Activated CD4-positive, alpha-beta T cell treated with anti-CD3 and anti-CD28 coated beads for 48 hours (primary cell): ENCODE data around the gene MACROD2.

Experiments
- DNase-seq: peaks from one replicate; pipeline ENCODE4 v3.0.0-alpha.2; 2020

The MACROD2 gene

DNA sequence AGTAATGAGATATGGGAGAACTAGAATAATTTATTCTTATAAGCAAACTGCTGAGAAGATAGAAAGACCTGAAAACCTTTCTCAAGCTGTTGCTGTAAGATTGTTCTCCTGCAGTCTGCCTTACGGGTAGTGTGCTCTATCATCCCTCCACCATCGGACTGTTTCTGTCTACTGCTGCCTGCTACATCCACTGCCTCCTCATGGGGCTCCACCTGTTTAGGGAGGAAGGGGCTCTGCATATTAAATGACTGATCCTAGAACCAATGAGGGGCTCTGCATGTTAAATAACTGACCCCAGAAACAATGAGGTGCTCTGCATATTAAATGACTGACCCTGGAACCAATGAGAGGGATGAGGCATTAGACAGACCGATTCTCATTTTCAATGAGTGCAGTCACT, 1923.3 kb downstream of the MACROD2 start:
- DNase-seq, result no peak

DNA sequence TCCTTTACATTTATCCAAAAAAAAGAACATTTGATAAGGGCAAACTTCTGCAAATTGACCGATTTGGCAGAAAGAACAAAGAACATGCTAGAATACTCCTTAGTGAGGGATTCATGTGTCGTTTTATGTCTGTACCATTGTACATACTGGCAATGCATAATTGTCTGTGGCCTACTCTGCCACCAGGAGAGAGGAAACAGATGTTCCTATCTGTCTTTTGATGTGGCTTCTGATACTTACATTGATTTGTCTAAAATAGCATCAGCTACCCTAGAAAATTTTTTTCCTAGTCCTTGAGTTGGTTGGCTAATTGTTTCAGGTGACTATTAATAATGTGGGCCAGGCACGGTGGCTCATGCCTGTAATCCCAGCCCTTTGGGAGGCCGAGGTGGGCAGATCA, 1923.8 kb downstream of the MACROD2 start:
- no peak for DNase-seq

DNA sequence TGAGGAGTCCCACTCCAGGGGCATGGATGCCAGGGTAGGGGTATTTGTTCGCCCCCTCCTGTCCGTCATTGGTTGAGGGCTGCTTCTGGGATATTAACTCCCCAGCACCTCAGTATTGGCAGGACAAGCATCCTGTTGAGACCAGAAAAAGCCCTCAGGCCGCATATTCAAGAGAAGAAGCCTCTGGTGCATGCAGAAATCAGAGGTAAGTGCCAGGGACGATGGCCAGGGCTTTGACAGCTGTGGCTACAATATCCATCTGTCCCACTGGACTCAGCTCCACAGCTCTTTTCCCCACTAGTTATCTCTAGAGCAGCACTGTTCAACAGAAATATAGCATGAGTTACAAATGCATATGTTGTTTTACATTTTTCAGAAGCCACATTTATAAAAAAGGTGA, 1926.6 kb downstream of the MACROD2 start:
- no peak for DNase-seq

DNA sequence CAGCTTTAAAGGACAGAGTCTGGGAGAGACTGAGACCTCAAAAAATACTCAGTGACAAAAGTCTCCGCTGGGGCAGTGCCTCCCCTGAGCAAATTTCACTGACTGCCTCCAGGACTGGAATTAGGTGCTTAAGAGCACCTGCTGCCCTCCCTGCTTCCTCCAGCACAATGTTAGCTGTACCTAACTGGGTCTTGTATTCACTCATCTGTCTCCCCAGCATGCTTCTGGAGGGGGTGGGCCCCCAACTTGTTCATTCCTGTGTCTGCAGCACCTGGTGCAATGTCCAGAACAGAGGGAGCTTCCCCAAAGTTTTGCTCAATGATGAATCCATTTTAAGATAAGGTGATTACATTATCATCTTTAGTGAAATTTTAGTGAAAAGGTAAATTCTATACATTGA, 1927.2 kb downstream of the MACROD2 start:
- DNase-seq, result no peak

DNA sequence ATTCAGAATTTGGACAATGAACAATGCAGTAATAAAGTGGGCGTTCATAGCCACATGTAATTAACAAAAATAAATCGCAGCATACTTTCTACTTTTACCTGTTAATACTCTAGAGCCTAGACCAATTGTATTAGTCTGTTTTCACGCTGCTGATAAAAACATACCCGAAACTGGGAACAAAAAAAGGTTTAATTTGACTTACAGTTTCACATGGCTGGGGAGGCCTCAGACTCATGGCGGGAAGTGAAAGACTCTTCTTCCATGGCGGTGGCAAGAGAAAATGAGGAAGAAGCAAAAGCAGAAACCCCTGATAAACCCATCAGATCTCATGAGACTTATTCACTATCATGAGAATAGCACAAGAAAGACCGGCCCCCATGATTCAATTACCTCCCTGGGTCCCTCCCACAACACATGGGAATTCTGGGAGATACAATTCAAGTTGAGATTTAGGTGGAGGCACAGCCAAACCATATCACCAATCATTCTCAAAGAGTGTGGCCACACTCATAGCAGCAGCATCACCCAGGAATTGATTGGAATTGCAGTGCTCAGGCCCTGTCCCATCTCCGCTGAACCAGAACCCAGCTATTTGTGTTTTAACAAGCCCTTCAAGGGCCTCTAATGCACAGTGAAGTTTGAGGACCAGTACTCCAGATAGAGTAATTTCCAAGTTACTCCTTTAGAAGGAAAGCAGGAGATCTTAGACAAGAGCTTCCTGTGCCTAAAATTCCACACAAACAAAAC, 1927.9 kb downstream of the MACROD2 start:
- DNase-seq, result no peak

DNA sequence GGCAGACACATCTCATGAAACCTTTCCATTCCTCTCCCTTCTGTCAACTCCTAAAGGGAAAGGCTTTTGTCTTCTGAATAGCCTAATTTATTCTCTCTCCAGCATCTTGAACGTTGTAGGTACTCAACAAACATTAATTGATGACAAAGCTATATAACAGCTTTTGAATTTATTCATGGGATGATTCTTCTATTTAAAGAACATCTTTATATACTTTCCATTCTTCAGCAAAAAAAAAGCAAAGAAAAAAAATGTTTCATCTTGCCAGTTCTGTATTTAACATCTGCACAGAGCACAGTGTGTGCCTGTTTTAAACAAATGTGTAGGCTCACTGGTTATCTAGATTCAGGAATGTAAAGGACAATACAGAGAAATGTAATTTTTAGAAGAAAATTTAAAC, 1929.2 kb downstream of the MACROD2 start:
- no peak for DNase-seq

DNA sequence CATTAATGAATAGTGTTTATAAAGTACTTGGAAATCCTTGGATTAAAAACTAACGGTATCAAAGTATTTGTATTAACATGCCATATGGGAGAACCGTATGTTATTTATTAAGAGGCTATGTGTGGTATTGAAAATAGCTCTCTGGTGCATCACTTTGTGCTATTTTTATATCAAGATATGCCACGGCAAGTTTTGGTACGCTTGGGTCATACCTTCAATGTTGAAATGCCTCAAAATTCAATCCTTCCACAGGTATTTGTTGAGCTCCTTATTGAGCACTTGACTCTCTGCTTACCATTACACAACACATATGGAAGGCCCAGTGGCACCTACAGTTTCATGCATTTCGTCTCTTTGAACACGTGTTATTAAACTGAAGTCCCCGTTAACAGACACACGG, 1930.1 kb downstream of the MACROD2 start:
- DNase-seq, result no peak

DNA sequence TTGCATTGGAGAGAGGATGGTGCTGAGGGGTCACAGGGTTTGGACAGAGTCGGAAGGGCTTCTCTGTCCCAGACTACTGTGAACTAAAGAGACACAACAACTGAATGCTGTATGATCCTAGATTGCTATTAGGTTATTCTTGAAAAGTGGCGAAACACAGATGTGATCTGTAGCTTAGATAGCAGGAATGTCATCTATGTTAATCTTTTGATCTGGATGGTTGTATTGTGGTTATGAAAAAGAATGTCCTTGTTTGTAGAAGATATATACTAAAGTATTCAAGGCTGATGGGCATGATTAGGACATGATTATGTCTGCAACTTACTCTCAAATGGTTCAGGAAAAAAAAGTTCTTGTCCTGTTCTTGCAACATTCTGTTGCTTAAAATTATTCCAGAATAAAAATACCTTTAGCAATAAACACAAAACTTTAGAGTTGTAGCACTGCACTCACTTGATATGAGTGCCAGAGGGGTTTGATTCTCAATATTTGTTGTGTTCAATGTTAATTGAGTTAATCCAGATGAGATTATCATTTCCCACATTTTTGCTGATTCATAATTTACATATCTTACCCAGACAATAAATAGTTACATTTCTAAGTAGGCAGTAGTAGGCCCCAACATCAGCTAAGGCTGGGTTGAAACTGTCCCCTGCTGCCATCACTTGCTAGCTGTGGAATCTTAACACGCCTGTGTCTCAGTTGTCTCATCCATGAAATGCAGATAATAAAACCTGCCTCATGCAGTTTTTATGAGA, 1932.8 kb downstream of the MACROD2 start:
- DNase-seq, result no peak

DNA sequence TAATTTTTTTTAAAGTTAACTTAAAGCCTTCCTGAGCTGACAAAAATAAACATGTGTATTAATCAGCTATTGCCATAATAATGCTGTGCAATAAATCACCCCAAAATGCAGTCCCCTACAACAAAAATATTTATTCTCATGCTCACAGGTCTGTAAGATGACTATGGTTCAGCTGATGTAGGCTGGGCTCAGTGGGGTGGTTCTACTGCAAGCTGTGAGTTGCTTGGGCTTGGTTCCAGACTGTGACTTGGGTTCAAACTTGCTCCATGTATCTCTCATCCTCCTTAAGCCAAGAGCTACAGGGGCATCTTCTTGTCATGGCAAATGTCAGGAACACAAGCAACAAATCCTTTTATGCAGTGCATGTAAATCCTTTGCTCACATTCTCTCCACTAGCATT, 1933.6 kb downstream of the MACROD2 start:
- DNase-seq, result no peak

DNA sequence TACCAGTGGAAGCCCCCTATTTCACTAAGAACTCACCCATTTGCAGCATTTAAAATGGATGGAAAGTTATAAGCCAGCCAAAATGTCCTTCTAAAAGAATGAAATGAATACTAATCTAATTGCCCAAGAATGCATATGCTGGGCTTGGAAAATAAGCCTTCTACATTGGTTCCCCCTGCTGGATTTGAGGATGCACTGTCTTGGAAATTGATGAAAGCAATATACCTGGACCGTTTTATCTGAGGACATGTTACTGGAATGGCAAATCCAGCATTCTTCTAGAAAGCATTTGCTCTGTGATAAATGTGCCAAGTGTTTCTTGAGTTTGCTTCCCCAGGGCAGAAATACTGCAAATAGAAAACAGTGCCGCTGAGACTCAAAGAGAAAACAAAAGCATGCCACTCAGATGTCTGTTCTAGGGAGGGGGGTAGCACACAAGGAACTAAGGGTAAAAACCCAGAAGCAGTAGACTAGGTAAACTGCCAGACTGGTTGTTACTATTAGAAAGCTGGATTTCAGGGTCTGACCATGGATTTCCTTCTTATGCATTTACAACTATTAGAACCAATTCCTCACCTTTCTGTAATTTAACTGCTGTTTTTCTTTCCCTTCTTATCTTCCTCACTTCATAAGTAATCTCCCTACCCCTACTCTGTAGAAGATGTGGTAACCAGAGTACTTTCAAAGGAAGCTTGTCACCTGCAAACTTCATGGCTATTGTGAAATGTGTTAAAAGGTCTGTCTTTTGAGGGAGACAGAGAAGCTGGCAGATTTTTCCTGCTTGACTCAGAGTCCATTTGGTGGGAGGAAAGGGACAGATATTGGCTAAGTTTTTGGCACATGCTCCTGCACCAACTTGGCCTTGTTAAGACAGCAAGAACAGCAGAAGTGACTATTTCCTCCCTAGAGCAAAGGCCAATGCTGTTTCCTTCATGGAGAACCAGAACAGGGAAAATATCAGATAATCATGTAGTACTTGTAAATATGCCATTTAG, 1935.3 kb downstream of the MACROD2 start:
- no peak for DNase-seq

DNA sequence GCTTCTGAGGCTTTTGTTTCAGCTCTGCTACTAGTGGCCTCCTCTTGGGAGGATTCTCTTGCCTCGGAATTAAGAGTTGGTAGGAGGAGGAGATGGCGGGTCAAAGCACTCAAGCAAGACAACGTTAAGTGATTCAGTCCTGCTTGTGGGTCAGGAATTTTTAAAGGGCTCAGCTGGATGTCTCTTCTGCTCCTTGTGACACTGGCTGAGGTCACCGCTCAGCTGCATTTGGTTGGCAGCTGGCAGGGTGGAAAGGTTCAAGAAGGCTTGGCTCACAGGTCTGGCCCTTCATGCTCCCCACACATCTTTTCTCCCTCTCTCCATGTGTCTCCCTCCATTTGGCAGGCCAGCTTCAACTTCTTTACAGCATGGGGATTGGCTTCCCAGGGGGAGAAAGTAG, 1936.6 kb downstream of the MACROD2 start:
- DNase-seq, result no peak

DNA sequence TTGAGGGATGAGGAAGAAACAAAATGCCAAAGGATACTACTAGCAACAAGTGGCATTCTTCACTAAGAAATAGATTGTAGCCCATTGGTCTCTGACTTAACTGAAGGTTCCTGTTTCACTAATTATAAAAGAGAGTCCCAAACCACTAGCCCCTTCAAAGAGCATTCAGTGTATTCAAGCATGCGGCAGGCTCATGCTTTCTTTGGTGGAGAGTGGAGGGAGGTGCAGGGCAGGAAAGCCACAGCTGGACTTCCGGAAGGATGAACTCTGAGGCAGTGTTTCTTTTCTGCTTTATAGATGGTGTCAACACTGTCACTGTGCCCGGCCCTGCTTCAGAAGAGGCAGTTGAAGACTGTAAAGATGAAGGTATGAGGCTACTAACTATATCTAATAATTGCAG, 1941.9 kb downstream of the MACROD2 start:
- no peak for DNase-seq

DNA sequence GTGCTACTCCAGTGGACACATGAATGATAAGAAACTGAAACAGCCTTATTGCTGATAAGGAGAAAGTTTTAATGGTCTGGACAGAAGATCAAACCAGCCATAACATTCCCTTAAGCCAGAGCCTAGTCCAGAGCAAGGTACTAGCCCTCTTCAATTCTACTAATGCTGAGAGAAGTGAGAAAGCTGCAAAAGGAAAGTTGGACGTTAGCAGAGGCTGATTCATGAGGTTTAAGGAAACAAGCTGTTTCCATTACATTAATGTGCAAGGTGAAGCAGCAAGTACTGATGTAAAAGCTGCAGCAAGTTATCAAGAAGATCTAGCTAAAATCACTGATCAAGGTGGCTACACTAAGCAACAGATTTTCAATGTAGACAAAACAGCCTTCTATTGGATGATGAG, 1943.5 kb downstream of the MACROD2 start:
- DNase-seq, result no peak

DNA sequence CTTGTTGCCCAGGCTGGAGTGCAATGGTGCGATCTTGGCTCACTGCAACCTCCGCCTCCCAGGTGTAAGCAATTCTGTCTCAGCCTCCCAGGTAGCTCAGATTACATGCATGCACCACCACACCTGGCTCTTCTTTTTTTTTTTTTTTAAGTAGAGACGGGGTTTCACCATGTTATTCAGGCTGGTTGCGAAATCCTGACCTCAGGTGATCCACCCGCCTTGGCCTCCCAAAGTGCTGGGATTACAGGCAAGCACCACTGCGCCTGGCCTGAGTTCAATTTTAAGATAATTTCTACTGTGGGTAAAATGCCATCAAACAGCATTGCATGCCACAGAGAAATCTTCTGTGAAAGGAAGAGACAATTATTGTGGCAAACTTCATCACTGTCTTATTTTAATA, 1944.8 kb downstream of the MACROD2 start:
- DNase-seq, result no peak

DNA sequence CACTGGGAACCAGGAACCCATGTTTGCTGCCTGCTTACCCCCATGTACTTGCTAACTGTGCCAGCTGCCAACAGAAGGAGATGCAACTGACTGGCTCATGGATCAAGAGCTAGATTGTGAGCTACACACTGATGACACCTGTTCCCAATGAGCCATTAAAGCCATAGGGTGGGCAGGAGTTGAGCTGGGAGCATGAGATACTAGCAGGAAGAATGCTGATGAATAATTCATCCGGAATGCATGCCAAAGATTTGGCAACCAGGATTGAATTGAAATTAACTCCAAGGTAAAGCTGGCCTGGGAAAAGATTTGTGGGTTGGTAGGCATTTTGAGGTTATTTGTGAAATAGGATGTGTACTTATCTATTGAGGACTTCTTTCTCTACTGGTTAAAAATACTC, 1946.8 kb downstream of the MACROD2 start:
- no peak for DNase-seq

DNA sequence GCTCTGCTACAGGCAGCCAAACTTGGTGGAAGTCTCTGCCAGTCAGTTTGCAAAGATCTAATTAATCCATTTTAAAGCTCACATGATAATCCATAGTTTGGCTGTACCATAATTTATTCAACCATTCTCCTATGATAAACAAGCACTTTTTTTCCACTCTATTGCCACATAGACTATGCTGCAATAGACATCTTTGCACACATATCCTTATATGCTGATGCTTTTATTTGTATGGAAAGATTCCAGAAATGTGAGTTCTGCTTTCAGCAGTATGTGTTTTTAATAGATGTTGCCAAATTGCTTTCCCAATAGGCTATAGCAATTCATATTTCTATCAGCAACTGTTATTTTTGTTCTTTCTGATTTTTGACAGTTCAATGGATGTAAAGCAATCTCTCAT, 1950.0 kb downstream of the MACROD2 start:
- DNase-seq, result no peak

DNA sequence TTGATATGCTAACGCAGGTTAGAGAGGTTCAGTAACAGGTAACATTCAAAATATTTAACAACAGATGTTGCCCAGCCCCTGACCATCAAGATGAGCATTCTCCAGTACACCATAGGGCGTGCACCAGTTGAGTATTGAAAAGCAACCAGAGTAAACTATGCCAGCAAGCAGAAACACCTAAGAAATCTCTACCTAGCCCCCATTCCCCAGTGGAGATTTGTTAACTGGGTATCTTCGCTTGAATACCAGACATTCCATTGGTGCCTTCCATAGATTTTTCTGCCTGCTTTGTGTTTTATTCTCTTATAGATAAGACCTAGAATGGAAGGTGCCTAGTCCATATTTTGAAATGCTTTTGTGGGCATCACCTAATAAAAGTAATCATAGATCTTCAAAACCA, 1954.1 kb downstream of the MACROD2 start:
- DNase-seq, result no peak

DNA sequence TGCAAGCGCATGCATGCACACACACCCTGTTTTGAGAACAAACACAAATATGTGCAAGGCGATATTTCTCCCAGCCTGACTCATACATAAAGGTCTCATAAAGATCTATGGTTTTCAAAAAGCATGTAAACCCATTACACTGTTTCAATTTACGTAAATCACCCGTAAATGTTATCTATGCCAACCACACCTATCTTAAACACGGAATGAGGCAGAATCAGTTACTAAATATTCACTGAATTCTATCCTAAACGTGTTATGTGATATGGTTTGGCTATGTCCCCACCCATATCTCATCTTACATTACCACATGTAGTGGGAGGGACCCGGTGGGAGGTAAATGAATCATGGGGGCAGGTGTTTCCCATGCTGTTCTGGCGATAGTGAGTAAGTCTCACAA, 1956.3 kb downstream of the MACROD2 start:
- no peak for DNase-seq

DNA sequence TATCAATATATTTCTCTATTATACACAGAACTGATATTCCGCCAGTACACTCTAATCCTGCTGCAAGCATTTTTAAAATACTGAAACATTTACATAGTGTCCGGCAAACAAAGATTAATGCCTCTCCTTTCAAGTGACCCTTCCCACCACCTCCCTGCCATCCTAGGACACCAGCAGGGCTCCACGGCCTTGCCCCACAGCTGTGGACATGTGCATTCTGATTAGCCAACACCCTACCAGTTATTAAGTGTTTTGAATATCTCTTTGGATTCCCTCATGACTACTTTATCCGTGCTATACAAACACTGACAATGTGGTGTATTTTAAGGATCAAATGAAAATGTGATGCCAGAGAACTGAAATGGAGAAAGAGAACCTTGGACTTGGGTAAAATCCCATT, 1962.8 kb downstream of the MACROD2 start:
- no peak for DNase-seq

DNA sequence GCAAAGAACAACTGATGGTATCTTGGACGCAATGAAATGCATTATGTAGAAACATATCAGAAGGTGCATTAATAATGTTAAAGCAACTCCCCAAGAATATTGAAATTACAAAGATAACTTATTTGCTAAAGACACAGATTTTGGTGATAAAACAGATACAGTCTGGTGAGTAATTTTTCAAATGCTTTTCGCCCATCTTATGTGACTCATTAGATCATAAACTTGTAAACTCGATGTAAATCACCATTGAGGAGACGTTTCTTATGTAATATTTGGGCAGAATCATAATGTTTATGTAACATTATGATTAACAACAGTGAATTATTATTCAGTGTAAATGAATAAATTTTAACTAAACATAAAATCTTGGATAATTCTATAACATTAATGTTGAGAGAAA, 1969.8 kb downstream of the MACROD2 start:
- DNase-seq, result no peak

DNA sequence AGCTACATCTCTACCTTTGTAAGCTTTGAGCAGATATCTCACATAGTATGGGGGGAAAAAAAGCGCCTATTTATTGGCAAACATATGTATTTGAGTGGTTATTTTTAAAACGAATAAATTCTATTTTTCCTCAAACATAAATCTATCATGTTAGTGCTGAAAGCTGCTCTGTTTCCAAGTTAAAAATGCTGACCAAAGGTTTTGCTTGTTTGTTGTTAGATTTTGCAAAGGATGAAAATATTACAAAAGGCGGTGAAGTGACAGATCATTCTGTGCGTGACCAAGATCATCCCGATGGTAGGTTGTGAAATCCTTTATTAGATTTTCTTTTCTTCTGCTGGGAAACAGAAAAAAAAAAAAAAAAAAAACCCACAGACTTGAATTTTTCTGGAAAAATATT, 1972.0 kb downstream of the MACROD2 start:
- no peak for DNase-seq

DNA sequence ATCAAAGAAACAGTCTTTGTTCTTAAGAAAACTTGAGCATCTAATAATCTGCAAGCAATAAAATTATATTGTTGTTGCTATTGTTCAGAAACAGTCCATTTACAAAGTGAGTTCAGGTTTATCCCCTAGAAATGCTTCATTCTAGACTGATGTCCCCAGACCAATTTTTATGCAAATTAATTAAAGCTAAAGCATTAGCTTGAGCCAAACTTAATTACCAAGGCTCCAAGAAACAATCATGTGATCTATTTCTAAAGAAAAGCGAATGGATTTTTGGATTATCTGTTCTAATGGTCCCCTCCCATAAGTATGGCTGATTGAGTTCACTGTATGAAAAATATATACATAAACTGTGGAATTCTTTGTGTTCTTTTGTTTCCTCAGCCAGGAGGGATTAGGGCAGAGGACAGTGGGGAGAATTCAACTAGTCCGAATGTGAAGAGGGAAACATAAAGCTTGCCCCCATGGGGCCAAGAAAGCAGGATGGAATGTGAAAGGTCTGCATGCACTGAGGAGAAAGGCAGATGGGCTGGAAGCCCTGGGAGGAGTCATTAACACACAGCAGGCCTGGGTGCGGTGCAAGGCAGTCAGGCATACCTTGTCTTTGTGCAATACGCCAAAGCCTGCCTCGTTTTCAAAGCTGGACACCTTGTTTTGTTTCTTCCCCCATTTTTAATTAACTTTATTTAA, 1980.9 kb downstream of the MACROD2 start:
- DNase-seq, result no peak

DNA sequence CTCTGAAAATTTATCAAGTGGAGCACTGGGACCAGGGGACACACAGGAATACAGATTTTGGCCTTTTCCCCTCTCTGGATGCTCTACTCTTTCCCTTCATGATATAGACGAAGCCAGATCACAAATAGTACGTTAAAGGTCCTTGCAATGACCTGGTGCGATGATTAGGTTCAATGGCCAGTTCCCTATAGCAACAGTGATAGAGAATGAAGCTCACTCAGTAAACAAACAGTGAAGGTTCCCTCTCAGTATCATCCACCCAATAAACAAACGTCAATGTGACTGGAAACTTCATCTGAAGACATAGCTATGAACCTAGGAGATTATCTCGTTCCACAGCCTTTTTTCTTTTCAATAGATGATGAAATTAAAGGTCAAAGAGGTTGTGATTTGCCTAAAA, 1981.7 kb downstream of the MACROD2 start:
- DNase-seq, result no peak
